Measurements from ENCODE around the gene ZNF346. TPM values are rescaled to one million over a fixed set of nuclear protein-coding genes. Genes with fewer than 3 reads are reported as not detected.
A peak's percentile ranks its signal among the peaks of the same experiment; 100 is the strongest.

Gene ZNF346
- total RNA-seq, 1 experiment from 2014 or later = 18.4 TPM

DNA sequence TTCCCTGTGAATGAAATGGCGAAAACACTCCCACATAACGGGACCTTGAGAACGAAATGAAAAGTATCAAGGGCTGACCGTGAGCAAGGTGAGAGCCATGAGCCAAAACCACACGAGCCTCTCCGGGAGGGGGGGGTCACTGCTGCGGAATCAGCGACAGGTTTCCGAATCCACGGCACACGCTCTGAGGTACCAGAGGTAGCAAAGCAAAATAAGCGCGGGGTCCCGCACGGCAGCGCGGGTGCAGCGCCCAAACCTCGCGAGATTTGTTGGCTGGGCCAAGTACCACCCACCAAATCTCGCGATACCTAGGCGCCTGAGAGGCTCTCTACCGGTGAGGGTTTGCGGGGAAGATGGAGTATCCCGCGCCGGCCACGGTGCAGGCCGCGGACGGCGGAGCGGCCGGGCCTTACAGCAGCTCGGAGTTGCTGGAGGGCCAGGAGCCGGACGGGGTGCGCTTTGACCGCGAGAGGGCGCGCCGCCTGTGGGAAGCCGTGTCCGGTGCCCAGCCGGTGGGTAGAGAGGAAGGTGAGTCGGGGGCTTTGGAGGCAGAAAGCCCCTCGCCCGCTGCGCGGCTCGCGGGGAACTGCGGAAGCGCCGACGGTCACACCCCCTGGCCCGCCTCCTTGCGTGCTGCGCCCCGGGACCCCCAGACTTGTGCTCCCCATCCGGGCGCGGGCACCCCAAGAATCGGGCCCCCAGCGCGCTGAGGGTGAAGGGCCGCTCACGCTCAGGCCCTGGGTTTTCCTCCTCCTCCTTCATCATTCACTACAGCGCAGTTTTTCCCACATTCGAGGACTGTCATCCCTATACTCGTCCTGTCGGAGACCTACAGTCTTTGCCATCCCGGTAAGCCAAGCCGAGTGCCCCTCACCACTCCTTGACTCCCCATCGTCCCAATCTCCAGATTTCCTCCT lies at the start of gene ZNF346 (continued):
- TF ChIP-seq RELA (CRISPR knock-in tag; IDR thresholded peaks at IDR 0.05; ENCODE audit: borderline replicate concordance) (no peak), MYBL2 (CRISPR knock-in tag; IDR thresholded peaks at IDR 0.05) (peak; percentile 42; the same call in 1 of the 2 replicates), TEAD1 (CRISPR knock-in tag; IDR thresholded peaks at IDR 0.05) (peak; percentile 70; the same call in 1 of the 2 replicates), MAX (CRISPR knock-in tag; IDR thresholded peaks at IDR 0.05) (peak; percentile 65), MXD4 (CRISPR knock-in tag; IDR thresholded peaks at IDR 0.05; ENCODE audit: borderline replicate concordance) (no peak), FOXK1 (CRISPR knock-in tag; IDR thresholded peaks at IDR 0.05) (peak; percentile 63), ZNF138 (CRISPR knock-in tag; conservative IDR thresholded peaks at IDR 0.05) (no peak), ZNF121 (CRISPR knock-in tag; IDR thresholded peaks at IDR 0.05) (no peak), PRDM15 (CRISPR knock-in tag; IDR thresholded peaks at IDR 0.05) (peak; percentile 24; the same call in 1 of the 2 replicates), ETV6 (CRISPR knock-in tag; IDR thresholded peaks at IDR 0.05) (0 out of 2 replicates have a peak, but pooled peaks have one; percentile 64), ATF1 (CRISPR knock-in tag; IDR thresholded peaks at IDR 0.05) (no peak), CREM (CRISPR knock-in tag; IDR thresholded peaks at IDR 0.05) (peak; percentile 42; the same call in 1 of the 2 replicates), CBFB (CRISPR knock-in tag; IDR thresholded peaks at IDR 0.05; ENCODE audit: low read depth) (0 out of 2 replicates have a peak, but pooled peaks have one; percentile 55)
- TF ChIP-seq, protein P1, sequence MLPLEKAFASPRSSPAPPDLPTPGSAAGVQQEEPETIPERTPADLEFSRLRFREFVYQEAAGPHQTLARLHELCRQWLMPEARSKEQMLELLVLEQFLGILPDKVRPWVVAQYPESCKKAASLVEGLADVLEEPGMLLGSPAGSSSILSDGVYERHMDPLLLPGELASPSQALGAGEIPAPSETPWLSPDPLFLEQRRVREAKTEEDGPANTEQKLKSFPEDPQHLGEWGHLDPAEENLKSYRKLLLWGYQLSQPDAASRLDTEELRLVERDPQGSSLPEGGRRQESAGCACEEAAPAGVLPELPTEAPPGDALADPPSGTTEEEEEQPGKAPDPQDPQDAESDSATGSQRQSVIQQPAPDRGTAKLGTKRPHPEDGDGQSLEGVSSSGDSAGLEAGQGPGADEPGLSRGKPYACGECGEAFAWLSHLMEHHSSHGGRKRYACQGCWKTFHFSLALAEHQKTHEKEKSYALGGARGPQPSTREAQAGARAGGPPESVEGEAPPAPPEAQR (CRISPR knock-in tag; IDR thresholded peaks at IDR 0.05) = no peak
- TF ChIP-seq, protein P2, sequence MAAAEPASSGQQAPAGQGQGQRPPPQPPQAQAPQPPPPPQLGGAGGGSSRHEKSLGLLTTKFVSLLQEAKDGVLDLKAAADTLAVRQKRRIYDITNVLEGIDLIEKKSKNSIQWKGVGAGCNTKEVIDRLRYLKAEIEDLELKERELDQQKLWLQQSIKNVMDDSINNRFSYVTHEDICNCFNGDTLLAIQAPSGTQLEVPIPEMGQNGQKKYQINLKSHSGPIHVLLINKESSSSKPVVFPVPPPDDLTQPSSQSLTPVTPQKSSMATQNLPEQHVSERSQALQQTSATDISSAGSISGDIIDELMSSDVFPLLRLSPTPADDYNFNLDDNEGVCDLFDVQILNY (CRISPR knock-in tag; IDR thresholded peaks at IDR 0.05) = peak; percentile 85; the same call in 1 of the 2 replicates
- TF ChIP-seq, protein P3, sequence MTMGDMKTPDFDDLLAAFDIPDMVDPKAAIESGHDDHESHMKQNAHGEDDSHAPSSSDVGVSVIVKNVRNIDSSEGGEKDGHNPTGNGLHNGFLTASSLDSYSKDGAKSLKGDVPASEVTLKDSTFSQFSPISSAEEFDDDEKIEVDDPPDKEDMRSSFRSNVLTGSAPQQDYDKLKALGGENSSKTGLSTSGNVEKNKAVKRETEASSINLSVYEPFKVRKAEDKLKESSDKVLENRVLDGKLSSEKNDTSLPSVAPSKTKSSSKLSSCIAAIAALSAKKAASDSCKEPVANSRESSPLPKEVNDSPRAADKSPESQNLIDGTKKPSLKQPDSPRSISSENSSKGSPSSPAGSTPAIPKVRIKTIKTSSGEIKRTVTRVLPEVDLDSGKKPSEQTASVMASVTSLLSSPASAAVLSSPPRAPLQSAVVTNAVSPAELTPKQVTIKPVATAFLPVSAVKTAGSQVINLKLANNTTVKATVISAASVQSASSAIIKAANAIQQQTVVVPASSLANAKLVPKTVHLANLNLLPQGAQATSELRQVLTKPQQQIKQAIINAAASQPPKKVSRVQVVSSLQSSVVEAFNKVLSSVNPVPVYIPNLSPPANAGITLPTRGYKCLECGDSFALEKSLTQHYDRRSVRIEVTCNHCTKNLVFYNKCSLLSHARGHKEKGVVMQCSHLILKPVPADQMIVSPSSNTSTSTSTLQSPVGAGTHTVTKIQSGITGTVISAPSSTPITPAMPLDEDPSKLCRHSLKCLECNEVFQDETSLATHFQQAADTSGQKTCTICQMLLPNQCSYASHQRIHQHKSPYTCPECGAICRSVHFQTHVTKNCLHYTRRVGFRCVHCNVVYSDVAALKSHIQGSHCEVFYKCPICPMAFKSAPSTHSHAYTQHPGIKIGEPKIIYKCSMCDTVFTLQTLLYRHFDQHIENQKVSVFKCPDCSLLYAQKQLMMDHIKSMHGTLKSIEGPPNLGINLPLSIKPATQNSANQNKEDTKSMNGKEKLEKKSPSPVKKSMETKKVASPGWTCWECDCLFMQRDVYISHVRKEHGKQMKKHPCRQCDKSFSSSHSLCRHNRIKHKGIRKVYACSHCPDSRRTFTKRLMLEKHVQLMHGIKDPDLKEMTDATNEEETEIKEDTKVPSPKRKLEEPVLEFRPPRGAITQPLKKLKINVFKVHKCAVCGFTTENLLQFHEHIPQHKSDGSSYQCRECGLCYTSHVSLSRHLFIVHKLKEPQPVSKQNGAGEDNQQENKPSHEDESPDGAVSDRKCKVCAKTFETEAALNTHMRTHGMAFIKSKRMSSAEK (CRISPR knock-in tag; IDR thresholded peaks at IDR 0.05; ENCODE audit: borderline replicate concordance) = no peak
- TF ChIP-seq, protein P4, sequence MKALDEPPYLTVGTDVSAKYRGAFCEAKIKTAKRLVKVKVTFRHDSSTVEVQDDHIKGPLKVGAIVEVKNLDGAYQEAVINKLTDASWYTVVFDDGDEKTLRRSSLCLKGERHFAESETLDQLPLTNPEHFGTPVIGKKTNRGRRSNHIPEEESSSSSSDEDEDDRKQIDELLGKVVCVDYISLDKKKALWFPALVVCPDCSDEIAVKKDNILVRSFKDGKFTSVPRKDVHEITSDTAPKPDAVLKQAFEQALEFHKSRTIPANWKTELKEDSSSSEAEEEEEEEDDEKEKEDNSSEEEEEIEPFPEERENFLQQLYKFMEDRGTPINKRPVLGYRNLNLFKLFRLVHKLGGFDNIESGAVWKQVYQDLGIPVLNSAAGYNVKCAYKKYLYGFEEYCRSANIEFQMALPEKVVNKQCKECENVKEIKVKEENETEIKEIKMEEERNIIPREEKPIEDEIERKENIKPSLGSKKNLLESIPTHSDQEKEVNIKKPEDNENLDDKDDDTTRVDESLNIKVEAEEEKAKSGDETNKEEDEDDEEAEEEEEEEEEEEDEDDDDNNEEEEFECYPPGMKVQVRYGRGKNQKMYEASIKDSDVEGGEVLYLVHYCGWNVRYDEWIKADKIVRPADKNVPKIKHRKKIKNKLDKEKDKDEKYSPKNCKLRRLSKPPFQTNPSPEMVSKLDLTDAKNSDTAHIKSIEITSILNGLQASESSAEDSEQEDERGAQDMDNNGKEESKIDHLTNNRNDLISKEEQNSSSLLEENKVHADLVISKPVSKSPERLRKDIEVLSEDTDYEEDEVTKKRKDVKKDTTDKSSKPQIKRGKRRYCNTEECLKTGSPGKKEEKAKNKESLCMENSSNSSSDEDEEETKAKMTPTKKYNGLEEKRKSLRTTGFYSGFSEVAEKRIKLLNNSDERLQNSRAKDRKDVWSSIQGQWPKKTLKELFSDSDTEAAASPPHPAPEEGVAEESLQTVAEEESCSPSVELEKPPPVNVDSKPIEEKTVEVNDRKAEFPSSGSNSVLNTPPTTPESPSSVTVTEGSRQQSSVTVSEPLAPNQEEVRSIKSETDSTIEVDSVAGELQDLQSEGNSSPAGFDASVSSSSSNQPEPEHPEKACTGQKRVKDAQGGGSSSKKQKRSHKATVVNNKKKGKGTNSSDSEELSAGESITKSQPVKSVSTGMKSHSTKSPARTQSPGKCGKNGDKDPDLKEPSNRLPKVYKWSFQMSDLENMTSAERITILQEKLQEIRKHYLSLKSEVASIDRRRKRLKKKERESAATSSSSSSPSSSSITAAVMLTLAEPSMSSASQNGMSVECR (CRISPR knock-in tag; IDR thresholded peaks at IDR 0.05; ENCODE audit: borderline replicate concordance) = peak; percentile 81; the same call in 1 of the 2 replicates
- TF ChIP-seq, protein P5, sequence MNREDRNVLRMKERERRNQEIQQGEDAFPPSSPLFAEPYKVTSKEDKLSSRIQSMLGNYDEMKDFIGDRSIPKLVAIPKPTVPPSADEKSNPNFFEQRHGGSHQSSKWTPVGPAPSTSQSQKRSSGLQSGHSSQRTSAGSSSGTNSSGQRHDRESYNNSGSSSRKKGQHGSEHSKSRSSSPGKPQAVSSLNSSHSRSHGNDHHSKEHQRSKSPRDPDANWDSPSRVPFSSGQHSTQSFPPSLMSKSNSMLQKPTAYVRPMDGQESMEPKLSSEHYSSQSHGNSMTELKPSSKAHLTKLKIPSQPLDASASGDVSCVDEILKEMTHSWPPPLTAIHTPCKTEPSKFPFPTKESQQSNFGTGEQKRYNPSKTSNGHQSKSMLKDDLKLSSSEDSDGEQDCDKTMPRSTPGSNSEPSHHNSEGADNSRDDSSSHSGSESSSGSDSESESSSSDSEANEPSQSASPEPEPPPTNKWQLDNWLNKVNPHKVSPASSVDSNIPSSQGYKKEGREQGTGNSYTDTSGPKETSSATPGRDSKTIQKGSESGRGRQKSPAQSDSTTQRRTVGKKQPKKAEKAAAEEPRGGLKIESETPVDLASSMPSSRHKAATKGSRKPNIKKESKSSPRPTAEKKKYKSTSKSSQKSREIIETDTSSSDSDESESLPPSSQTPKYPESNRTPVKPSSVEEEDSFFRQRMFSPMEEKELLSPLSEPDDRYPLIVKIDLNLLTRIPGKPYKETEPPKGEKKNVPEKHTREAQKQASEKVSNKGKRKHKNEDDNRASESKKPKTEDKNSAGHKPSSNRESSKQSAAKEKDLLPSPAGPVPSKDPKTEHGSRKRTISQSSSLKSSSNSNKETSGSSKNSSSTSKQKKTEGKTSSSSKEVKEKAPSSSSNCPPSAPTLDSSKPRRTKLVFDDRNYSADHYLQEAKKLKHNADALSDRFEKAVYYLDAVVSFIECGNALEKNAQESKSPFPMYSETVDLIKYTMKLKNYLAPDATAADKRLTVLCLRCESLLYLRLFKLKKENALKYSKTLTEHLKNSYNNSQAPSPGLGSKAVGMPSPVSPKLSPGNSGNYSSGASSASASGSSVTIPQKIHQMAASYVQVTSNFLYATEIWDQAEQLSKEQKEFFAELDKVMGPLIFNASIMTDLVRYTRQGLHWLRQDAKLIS (CRISPR knock-in tag; IDR thresholded peaks at IDR 0.05; ENCODE audit: borderline replicate concordance) = no peak

Measured in WTC11 (cell line).